D721Med (cell line): ENCODE results near the gene SELENOT.

Source experiments
- DNase-seq: peaks from one replicate; pipeline ENCODE4 v3.0.0; 2011; ENCODE audit warnings: low spot score; ENCODE audit not compliant: insufficient read length
- FAIRE-seq: peaks from 2 replicates; lab custom pipeline; 2011; peaks lifted over from hg19 to GRCh38; lab: Jason Lieb, UNC
- CTCF ChIP-seq: IDR thresholded peaks from 2 replicates; pipeline ENCODE4 v1.5.1; 2012; ENCODE audit warnings: mild to moderate bottlenecking, control low read depth; ENCODE audit not compliant: insufficient read depth; ENCODE audit errors: missing control alignments

Gene SELENOT

GRCh38 chr3:150639262-150639661, 36.1 kb downstream of the SELENOT start:
- FAIRE-seq (no peak), DNase-seq (no peak)
- no peak for TF ChIP-seq CTCF

DNA sequence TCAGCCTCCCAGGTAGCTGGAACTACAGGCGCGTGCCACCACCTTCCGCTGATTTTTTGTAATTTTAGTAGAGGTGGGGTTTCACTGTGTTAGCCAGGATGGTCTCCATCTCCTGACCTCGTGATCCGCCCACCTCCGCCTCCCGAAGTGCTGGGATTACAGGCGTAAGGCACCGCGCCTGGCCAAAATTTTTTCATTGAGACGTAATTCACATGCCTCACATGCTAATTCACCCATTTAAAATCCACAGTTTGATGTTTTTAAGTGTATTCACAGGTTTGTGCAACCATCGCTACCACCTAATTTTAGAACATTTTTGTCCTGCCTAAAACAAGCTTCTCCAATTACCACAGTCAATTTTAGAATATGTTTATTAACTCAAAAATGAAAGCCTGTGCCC, 37.1 kb downstream of the SELENOT start:
- TF ChIP-seq CTCF: no peak
- no peak for DNase-seq
- FAIRE-seq: no peak

DNA sequence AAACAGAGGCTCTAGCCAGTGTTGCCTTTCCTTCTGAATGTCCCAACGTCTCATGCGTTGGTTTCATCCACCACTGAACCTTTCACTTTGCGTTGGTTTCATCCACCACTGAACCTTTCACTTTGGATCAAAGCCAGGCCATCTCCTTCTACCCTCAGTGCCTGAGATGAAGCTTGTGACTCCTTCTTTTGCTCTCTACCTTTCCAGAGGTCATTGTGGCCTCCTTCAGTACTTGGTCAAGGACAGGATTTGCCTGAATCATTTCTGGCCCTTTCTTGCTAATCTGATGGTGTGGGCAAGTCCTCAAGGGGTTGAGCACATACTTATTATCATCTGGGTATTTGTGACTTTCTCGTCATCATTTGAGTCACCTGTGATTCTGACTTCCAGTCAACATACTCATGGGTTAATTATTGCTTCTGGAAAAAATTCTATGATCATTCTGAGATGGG, 50.0 kb downstream of the SELENOT start:
- TF ChIP-seq CTCF: no peak
- no peak for DNase-seq
- FAIRE-seq: no peak

DNA sequence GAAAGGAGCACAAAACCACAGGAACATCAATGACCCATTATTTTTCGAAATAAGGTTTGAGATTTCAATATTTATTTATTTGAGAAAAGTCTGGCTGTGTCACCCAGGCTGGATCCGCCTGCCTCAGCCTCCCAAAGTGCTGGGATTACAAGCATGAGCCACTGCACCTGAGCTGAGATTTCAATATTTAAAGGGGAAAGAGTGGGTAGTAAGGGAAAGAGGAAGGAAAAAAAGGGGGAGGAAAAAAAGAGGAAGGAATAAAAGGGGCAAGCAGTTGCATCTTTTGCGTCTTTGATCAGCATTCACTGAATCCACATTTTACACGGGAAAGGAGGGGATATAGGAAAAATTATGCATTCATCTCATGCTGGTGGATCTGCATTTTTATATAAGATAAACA, 53.2 kb downstream of the SELENOT start:
- TF ChIP-seq CTCF: no peak
- no peak for FAIRE-seq

GRCh38 chr3:150662410-150663200, 59.5 kb downstream of the SELENOT start:
- no peak for TF ChIP-seq CTCF
- DNase-seq (no peak), FAIRE-seq (no peak)

More for the DNA sequence above, 53.2 kb downstream of the SELENOT start:
- no peak for DNase-seq

- DNase-seq: no peak
- no peak for TF ChIP-seq CTCF
- no peak for FAIRE-seq
Observed at GRCh38 chr3:150663461-150663860, 60.3 kb downstream of the SELENOT start.

DNA sequence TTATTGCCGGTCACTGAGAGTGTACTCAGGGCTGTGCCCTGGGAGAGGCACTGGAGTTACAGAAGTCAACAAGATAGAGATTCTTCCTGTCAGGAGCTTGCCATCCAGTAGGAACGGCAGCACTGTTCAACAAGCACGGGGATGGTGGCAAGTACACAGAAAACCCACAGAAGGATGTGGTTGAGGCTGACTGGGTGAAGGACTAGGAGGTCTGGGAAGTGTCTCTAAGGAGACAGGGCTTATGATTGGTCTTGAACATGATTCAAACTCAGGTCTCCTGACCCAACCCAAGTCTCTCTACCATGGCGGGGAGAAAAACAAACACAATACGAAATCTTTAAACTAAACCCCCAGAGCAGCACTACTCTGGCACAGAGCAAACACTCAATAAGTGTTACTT, 63.0 kb downstream of the SELENOT start:
- FAIRE-seq (no peak), DNase-seq (no peak)
- no peak for TF ChIP-seq CTCF
